SIG-M5 treated with dmso at 0.1 percent for 504 hours (cell line): ENCODE results near the gene NRDC.
"Not testable (repeated sequence)": the region's sequence is repeated elsewhere in the genome, so short reads cannot be mapped to it uniquely, and the experiment has no call there.

Experiments
- DNase-seq: peaks from one replicate; lab custom pipeline; 2025; ENCODE audit not compliant: unreplicated experiment; lab: John Stamatoyannopoulos, UW

Gene NRDC

DNA sequence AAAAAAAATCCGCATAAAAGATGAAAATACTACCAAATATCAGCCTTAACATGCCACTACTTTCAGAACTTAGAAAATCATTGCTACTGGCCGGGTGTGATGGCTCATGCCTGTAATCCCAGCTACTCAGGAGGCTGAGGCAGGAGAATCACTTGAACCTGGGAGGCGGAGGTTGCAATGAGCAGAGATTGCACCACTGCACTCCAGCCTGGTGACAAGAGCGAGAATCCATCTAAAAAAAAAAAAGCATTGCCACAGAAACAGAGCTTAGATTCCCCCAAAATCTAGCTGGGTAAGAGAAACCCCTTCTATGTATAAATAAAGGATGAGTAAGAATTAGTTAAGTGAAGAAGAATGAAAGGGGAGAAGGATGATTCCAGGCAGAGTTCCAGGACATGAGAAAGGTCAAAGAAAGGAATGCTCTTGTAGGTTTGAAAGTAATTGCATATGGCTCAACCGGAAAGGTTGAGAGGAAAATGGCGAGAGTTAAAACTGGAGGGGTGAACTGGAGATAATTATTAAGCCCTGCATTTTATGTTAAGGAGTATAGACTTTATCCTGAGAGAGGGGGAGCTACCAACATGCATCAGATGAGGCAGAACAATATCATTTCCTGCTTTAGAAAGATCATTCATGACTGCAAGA is 19.7 kb upstream of the NRDC start:
- no peak for DNase-seq

DNA sequence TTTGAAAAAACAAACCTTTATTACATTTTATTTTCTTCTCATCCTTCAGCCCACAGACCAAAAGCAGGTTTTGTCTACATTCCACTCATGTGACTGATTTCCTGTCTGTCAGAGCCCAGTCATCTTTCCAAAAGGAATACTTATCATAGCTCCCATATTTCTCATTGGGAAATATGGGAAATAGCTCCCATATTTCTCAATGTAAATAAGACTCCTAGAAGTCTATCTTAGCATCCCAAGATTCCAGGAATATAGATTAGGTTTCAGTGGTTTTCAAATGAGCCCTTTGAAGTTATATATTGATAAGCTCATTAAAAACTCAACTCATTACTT is 19.1 kb upstream of the NRDC start:
- DNase-seq, result no peak

- DNase-seq, result not testable (repeated sequence)
Measured at GRCh38 chr1:51894748-51895147, 16.2 kb upstream of the NRDC start.

DNA sequence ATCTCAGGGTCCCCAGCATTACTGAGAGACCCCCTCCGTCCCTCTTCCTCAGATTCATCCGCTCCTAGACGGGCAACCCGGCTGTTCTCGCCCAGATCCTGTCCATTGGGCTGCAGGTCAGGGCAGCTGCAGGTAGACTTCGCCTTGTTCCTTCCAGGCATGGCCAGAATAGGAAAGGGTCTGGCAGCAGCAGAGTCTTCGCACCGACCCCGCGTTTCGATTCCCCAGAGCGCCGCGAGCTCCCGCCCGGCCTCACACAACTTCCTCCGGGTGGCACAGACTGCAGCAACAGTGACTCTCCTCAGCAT is 265 bp downstream of the NRDC start:
- no peak for DNase-seq

GRCh38 chr1:51877434-51878307 is 856 bp downstream of the NRDC start:
- peak; percentile 21 for DNase-seq

- DNase-seq, result no peak
Measured at GRCh38 chr1:51875836-51876235, 2.7 kb downstream of the NRDC start.

DNA sequence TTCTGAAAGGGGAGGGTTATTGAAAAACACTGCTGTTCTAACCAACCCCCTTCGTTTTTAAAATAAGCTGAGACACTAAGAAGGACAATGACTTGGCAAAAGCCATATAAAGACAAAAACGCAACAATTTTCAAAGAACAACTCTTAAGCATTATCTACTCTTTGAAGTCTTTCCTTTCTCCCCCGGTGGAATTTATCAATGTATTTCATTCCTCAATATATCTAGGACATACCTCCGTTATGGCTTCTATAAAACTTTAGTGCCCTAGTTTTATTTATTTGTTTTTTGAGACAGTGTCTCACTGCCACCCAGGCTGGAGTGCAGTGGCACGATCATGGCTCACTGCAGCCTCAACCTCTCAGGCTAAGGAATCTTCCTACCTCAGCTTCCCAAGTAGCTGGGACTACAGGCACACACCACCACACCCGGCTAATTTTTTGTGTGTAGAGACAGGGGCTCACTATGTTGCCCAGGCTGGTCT is 3.2 kb downstream of the NRDC start:
- DNase-seq, result no peak

DNA sequence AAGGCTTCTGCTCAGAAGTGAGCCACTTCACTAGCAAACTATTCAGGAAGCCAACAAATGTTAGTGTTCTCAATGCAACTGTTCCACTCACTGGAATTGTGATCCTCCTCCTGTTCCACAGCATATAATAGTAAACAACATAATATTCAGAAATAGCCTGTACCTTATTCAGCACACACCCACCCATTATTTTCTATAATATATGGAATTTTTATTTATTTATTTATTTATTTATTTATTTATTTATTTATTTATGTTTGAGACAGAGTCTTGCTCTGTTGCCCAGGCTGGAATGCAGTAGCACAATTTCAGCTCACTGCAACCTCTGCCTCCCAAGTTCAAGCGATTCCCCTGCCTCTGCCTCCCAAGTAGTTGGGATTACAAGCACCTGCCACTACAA is 5.3 kb downstream of the NRDC start:
- not testable (repeated sequence) for DNase-seq

GRCh38 chr1:51871351-51871975 is 7.1 kb downstream of the NRDC start:
- DNase-seq, result no peak

- no peak for DNase-seq
Measured at GRCh38 chr1:51870603-51871350, 7.8 kb downstream of the NRDC start.

- no peak for DNase-seq
Measured at GRCh38 chr1:51867479-51868232, 10.9 kb downstream of the NRDC start.

DNA sequence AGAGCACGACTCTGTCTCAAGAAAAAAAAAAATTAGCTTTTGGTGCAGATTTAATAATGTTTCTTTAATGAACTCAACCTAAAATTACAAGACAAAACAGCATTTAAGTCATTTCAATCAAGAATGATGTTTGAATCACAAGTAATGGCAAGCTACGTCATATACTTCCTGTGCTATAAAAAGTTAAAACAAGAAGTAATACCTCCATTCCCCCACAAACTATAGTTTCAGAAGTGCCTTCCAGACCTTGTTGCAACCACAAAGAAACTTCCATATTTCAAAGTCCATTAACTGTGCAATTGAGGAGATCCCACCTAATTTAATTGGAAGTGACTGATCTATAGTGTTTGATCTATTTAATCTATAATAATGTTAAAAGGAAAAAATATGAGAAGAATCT is 15.1 kb downstream of the NRDC start:
- peak; percentile 73 for DNase-seq

GRCh38 chr1:51861669-51862068 is 16.9 kb downstream of the NRDC start:
- no peak for DNase-seq

DNA sequence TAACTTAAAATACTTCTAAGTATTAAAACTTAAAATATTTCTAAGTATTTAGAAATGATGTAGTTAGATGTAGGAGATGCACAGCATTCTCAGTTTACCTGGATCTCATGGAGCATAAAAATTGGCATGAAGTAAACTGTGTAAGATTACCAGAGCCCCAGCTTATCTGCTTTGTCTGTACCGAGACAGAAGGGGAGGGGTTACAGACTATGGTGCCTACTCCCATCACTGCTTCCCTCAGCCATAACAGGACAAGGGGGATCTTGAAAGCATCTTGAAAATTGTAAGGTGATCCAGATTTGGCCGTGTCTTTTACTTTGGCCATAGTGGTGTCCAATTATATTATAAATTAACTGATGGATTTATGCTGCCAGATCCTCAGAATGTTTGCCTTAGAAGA is 18.8 kb downstream of the NRDC start:
- DNase-seq, result no peak

- DNase-seq, result no peak
Measured at GRCh38 chr1:51859333-51859732, 19.2 kb downstream of the NRDC start.

GRCh38 chr1:51858892-51859291 is 19.6 kb downstream of the NRDC start:
- DNase-seq, result no peak

DNA sequence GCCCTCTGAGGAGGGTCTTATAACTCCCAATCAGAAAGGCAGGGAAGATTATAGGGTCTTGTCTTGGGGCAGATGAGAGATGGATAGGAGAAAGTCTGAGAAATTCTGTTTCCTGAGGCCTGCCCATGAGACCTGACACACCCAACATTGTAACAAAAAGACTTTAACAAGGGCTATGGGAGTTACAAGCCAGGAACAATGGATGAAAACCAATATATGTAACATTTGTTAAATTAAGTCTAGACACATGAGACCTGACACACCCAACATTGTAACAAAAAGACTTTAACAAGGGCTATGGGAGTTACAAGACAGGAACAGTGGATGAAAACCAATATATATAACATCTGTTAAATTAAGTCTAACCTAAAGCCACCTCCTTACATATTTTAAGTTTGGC is 21.8 kb downstream of the NRDC start:
- no peak for DNase-seq

DNA sequence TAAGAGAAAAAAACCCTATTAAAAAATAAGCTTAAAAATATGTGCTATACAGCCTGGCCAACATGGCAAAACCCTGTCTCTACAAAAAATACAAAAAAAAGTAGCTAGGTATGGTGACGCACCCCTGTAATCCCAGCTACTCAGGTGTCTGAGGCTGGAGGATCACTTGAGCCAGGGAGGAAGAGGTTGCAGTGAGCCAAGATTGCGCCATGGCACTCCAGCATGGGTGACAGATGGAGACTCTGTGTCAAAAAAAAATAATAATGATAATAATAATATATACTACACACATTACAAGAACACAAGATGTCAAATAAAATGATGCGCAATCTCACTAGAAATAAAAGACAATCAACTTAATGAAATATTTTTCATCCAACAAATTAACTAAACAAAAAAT is 22.9 kb downstream of the NRDC start:
- no peak for DNase-seq

DNA sequence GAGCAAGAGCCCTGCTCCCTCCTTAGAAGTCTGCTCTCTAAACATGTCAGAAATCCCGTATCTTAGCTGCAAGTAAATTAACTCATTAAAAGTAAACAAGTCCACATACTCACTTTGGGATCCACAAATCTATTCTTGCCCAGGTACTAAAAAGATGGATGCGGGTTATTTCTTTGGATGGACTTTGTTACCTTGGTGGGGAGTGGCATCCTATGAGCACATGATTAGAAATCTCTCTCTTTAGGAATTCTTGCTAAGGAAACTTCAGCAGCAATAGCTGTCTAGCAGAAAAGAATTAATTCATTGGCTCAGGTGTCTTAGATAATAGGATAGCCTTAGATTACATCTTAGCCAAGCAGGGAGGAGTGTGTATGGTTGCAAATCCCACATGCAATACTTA is 25.2 kb downstream of the NRDC start:
- no peak for DNase-seq

DNA sequence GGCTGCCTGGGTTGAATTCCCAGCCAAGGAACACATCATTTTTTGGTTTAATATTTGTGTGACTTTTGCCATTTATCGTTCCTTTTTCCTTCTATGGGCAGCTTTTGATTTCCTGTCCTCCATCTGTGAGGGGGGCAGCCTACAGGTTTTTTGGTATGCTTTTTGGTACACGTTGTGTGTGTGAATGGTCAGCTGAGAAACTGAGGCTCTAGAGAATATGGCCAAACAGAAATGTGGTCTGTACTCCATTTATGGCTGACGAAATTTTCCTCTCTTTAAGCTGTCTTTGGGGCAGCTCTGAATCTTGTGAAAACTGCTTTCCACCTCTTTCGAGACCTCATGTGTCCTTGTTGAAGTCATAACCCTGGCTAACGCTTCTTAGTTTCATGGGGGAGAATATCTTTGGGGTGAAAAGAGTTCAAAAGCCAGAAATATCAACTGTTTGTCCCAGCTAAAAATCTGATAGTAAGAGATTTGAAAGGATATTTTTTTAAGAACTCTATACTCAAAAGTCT is 26.6 kb downstream of the NRDC start:
- DNase-seq, result no peak
